Stimulated activated CD8-positive, alpha-beta memory T cell treated with anti-CD3 and anti-CD28 coated beads, Interleukin-4, amount 100 ng/mL, for 24 hours (primary cell): Measurements from ENCODE around the gene SLC16A6.
"Not testable (repeated sequence)": the region's sequence is repeated elsewhere in the genome, so short reads cannot be mapped to it uniquely, and the experiment has no call there.

Source experiments
- DNase-seq: peaks from one replicate; pipeline ENCODE4 v3.0.0-alpha.2; 2020; ENCODE audit warnings: low read depth

SLC16A6 gene

GRCh38 chr17:68310152-68310551 lies 19.2 kb upstream of the SLC16A6 start:
- DNase-seq = no peak

- not testable (repeated sequence) for DNase-seq
Measured at GRCh38 chr17:68309066-68309670, 18.2 kb upstream of the SLC16A6 start.

- not testable (repeated sequence) for DNase-seq
Measured at GRCh38 chr17:68308486-68308885, 17.6 kb upstream of the SLC16A6 start.

- DNase-seq = no peak
Measured at GRCh38 chr17:68307443-68307842, 16.5 kb upstream of the SLC16A6 start.

- no peak for DNase-seq
Measured at GRCh38 chr17:68306819-68307218, 15.9 kb upstream of the SLC16A6 start.

GRCh38 chr17:68305142-68305541 lies 14.2 kb upstream of the SLC16A6 start:
- DNase-seq = no peak

GRCh38 chr17:68304706-68305105 lies 13.8 kb upstream of the SLC16A6 start:
- no peak for DNase-seq

- no peak for DNase-seq
Measured at GRCh38 chr17:68302666-68303065, 11.7 kb upstream of the SLC16A6 start.

GRCh38 chr17:68302066-68302564 lies 11.2 kb upstream of the SLC16A6 start:
- no peak for DNase-seq

- no peak for DNase-seq
Measured at GRCh38 chr17:68301438-68301959, 10.6 kb upstream of the SLC16A6 start.

- DNase-seq = no peak
Measured at GRCh38 chr17:68299817-68300216, 8.9 kb upstream of the SLC16A6 start.

GRCh38 chr17:68298601-68299000 lies 7.7 kb upstream of the SLC16A6 start:
- DNase-seq = no peak

- DNase-seq = no peak
Measured at GRCh38 chr17:68297195-68297594, 6.3 kb upstream of the SLC16A6 start.

- DNase-seq = no peak
Measured at GRCh38 chr17:68296217-68297191, 5.6 kb upstream of the SLC16A6 start.

- DNase-seq = no peak
Measured at GRCh38 chr17:68295086-68295485, 4.2 kb upstream of the SLC16A6 start.

- no peak for DNase-seq
Measured at GRCh38 chr17:68294617-68295016, 3.7 kb upstream of the SLC16A6 start.

- no peak for DNase-seq
Measured at GRCh38 chr17:68294196-68294555, 3.2 kb upstream of the SLC16A6 start.

- no peak for DNase-seq
Measured at GRCh38 chr17:68293490-68294195, 2.7 kb upstream of the SLC16A6 start.

- no peak for DNase-seq
Measured at GRCh38 chr17:68292689-68293040, 1.7 kb upstream of the SLC16A6 start.

GRCh38 chr17:68291836-68292688 lies 1.1 kb upstream of the SLC16A6 start:
- peak; percentile 85 for DNase-seq

- peak; percentile 52 for DNase-seq
Measured at GRCh38 chr17:68290268-68290954, 516 bp downstream of the SLC16A6 start.
